Measurements from ENCODE around the gene UNC119. TPM values are rescaled to one million over a fixed set of nuclear protein-coding genes. Genes with fewer than 3 reads are reported as not detected.
"Not testable (repeated sequence)": the region's sequence is repeated elsewhere in the genome, so short reads cannot be mapped to it uniquely, and the experiment has no call there.

UNC119 gene
- total RNA-seq, 1 experiment from 2014 or later: 13.0 TPM

DNA sequence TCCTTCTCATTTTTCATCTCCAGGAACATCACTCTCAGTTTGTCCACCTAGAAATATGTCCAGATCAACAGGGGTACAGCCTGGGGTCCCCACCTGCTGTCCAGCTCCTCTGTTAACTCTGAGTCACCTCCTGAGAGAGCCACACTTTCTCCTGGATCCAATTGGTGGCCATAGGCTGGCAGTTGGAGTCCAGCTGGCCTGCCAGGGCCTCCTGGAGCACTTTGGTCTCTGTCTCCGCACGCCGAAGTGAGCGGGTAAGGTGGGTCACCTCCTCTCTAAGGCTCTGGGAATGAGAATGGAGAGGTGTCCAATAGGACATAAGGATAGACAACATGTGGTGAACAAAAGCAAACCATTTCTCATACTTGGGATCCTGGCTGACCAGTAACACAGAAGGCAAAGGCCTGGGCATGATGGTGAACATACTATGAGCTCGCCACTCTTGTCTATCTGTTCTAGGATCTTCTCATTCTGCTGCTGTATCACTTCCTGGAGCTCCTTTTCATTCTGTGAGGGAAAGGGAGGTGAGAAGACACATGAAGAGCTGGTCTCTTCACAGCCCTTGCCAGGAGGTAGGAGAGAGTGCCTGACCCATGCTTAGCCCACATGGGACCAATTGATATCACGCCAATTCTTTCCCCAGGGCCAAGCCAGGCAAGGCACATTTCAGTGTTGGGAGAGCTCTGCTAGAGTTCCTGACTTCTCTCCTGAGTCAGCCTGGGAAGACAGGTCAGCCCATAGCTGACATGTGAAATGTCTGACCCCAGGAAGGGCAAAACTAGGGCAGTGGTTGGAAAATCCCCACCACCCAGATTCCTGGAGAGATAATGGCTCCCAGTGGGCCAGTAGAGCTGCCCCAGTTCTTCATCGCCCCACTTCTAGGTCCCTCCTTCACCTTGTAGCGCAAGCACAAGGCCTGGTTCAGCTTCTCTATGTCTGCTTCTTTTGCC lies 26.1 kb upstream of the UNC119 start:
- TF ChIP-seq, protein P1, sequence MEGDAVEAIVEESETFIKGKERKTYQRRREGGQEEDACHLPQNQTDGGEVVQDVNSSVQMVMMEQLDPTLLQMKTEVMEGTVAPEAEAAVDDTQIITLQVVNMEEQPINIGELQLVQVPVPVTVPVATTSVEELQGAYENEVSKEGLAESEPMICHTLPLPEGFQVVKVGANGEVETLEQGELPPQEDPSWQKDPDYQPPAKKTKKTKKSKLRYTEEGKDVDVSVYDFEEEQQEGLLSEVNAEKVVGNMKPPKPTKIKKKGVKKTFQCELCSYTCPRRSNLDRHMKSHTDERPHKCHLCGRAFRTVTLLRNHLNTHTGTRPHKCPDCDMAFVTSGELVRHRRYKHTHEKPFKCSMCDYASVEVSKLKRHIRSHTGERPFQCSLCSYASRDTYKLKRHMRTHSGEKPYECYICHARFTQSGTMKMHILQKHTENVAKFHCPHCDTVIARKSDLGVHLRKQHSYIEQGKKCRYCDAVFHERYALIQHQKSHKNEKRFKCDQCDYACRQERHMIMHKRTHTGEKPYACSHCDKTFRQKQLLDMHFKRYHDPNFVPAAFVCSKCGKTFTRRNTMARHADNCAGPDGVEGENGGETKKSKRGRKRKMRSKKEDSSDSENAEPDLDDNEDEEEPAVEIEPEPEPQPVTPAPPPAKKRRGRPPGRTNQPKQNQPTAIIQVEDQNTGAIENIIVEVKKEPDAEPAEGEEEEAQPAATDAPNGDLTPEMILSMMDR (IDR thresholded peaks at IDR 0.05; ENCODE audit: unreplicated experiment): no peak
- no TSS peak for BruUV-seq (replicated peaks)
- H3K4me1 Mint-ChIP-seq (ENCODE audit: low read depth, unreplicated experiment): no peaks in the 10 kb centered on the region
- peaks cover 6% of the 10 kb centered on the region for H3K36me3 Mint-ChIP-seq (ENCODE audit: insufficient read depth, unreplicated experiment)
- intact Hi-C loops (cut with micrococcal nuclease; ENCODE audit: unreplicated experiment): no loop called here
- CTCF ChIA-PET: interaction anchor here (0.6 kb wide), 1 partner anchor 490 kb away, joined by 5 read pairs; no protein-coding TSS in a partner anchor
- DNase-seq: no peak
- H3K27ac Mint-ChIP-seq (ENCODE audit: unreplicated experiment): no peak overlapping the region
- H3K27me3 Mint-ChIP-seq (ENCODE audit: unreplicated experiment): no peaks in the 10 kb centered on the region
- no peaks in the 10 kb centered on the region for H3K9me3 Mint-ChIP-seq (ENCODE audit: low read depth, unreplicated experiment)
- H3K4me3 Mint-ChIP-seq (ENCODE audit: low read depth, unreplicated experiment): no peak overlapping the region

DNA sequence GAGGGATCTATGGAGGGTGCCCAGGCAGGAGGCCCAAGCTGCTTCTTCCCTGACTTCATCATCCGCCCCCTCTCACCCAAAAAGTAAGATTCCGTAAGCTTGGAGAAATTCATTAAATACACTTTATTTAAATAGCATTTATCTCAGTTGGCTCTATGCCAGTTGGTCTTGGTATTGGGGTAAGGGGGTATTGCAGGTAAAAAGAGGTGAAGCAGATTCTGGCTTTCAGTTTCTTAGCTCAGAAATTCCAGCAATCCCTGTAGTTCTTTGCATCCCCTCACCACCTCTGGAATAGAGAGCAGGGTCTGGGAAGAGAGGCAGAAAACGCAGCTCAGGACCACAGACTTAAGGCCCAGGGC lies 25.0 kb upstream of the UNC119 start:
- no peaks in the 10 kb centered on the region for H3K9me3 Mint-ChIP-seq (ENCODE audit: low read depth, unreplicated experiment)
- H3K27me3 Mint-ChIP-seq (ENCODE audit: unreplicated experiment): no peaks in the 10 kb centered on the region
- no peak overlapping the region for H3K4me3 Mint-ChIP-seq (ENCODE audit: low read depth, unreplicated experiment)
- CTCF ChIA-PET: no interaction called here
- peaks cover 3% of the 10 kb centered on the region for H3K4me1 Mint-ChIP-seq (ENCODE audit: low read depth, unreplicated experiment)
- peaks cover 6% of the 10 kb centered on the region for H3K36me3 Mint-ChIP-seq (ENCODE audit: insufficient read depth, unreplicated experiment)
- BruUV-seq (replicated peaks): no TSS peak
- intact Hi-C loops (cut with micrococcal nuclease; ENCODE audit: unreplicated experiment): no loop called here
- TF ChIP-seq, protein P1 (IDR thresholded peaks at IDR 0.05; ENCODE audit: unreplicated experiment): no peak
- H3K27ac Mint-ChIP-seq (ENCODE audit: unreplicated experiment): no peak overlapping the region
- no peak for DNase-seq

DNA sequence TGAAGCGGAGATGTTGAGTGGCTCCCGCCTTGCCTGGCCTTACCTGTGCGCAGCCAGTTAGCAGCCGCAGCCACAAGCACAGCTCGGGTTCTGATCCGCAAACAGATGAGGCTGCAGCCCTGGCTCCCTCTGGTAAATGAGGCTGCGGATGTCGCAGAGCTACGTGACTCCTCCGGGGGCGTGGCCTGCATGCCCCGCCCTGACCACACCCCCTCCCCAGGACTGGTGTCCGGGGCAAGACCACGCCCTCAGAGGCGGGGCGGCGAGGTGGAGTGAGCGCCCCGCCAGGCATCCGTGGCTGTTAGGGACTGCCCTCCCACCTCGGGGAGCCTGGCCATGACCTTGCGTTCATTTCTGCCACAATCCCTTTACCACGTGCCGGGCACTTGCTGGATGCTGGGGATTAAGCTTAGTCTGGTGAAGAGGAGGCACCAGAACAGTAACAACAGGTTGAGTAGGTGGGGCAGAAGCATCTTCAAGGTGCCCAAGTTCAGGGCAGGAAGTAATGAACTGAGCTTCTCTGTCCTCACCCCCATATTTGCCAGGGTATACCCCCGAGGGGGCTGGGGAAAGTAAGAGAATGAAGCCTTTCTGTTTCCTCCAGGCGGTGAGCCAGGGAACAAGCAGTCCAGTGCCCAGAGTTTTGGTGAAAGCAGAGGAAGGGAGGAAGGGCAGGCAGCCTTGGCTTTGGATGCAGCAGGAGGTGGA lies 24.5 kb upstream of the UNC119 start, which contains the start of gene ALDOC:
TSS of gene ALDOC (minus strand) at position 138 of the 708 bp plus-strand sequence. CDS start 1,363 bp downstream, outside the sequence.
- intact Hi-C loops (cut with micrococcal nuclease; ENCODE audit: unreplicated experiment): no loop called here
- CTCF ChIA-PET: no interaction called here
- Mint-ChIP-seq H3K27me3 (ENCODE audit: unreplicated experiment) (no peaks in the 10 kb centered on the region), H3K9me3 (ENCODE audit: low read depth, unreplicated experiment) (no peaks in the 10 kb centered on the region), H3K4me3 (ENCODE audit: low read depth, unreplicated experiment) (no peak within 1 kb of the TSS), H3K4me1 (ENCODE audit: low read depth, unreplicated experiment) (peaks cover 9% of the 10 kb centered on the region), H3K27ac (ENCODE audit: unreplicated experiment) (no peak within 1 kb of the TSS), H3K36me3 (ENCODE audit: insufficient read depth, unreplicated experiment) (peaks cover 10% of the 10 kb centered on the region)
- peak; percentile 30 for DNase-seq
- no TSS peak for BruUV-seq (replicated peaks)
- TF ChIP-seq, protein P1 (IDR thresholded peaks at IDR 0.05; ENCODE audit: unreplicated experiment): no peak

DNA sequence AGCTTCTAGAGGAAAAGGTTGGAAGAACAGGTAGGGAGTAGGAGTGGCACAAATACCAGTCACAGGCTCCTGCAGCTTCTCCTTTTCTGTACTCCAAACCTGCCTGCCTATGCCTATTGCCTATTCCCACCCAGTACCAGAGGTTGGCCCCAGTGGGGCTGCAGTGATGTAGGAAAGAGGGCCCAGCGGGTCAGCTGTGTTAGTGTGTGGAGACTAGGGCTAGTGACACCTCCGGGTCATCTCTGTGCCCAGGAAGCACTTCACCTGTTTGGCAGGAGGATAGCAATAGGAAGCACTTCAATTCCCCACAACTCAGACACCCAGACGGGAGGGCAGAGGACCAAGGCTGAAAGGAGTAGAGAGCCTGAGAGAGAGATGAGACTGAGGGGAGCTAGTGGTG lies 23.6 kb upstream of the UNC119 start:
- H3K36me3 Mint-ChIP-seq (ENCODE audit: insufficient read depth, unreplicated experiment): peaks cover 19% of the 10 kb centered on the region
- CTCF ChIA-PET; H3K9me3 Mint-ChIP-seq (ENCODE audit: low read depth, unreplicated experiment); intact Hi-C loops (cut with micrococcal nuclease; ENCODE audit: unreplicated experiment); H3K27me3 Mint-ChIP-seq (ENCODE audit: unreplicated experiment); H3K4me1 Mint-ChIP-seq (ENCODE audit: low read depth, unreplicated experiment); H3K27ac Mint-ChIP-seq (ENCODE audit: unreplicated experiment); DNase-seq; BruUV-seq (replicated peaks); H3K4me3 Mint-ChIP-seq (ENCODE audit: low read depth, unreplicated experiment): not testable (repeated sequence)

Data from Calu3 (cell line).